Activated naive CD4-positive, alpha-beta T cell treated with anti-CD3 and anti-CD28 coated beads for 36 hours (primary cell): Measurements from ENCODE around the gene TRIM44. TPM values are rescaled to one million over a fixed set of nuclear protein-coding genes. Genes with fewer than 3 reads are reported as not detected.
"Not testable (repeated sequence)": the region's sequence is repeated elsewhere in the genome, so short reads cannot be mapped to it uniquely, and the experiment has no call there.

ENCODE experiments used
- CTCF ChIA-PET: fragments of 350-600 bp; sonication (Branson Sonifier 250); formaldehyde crosslinking; loops from one replicate; lab custom pipeline; 2021; ENCODE audit warnings: antibody characterized with exemption; lab: Charles Lee
- DNase-seq: peaks from one replicate; pipeline ENCODE4 v3.0.0-alpha.2; 2020
- H3K27ac Mint-ChIP-seq: one replicate; pipeline ENCODE4 v1.8.0; 2021; ENCODE audit warnings: mild to moderate bottlenecking, mixed read lengths
- H3K27me3 Mint-ChIP-seq: one replicate; pipeline ENCODE4 v1.8.0; 2021; ENCODE audit warnings: low read depth, mixed read lengths
- H3K36me3 Mint-ChIP-seq: one replicate; pipeline ENCODE4 v1.8.0; 2021; ENCODE audit warnings: low read depth, mixed read lengths
- H3K4me1 Mint-ChIP-seq: one replicate; pipeline ENCODE4 v1.8.0; 2021; ENCODE audit warnings: low read depth, mixed read lengths
- H3K4me3 Mint-ChIP-seq: one replicate; pipeline ENCODE4 v1.8.0; 2021; ENCODE audit warnings: mild to moderate bottlenecking, moderate library complexity, mixed read lengths
- H3K9me3 Mint-ChIP-seq: one replicate; pipeline ENCODE4 v1.8.0; 2021; ENCODE audit warnings: mixed read lengths
- intact Hi-C: fragments of 100-400 bp; cut with micrococcal nuclease; formaldehyde crosslinking; loops from one replicate; pipeline ENCODE4 v1.15.1; 2023
- total RNA-seq, 2 experiments: library from RNA; stranded (reverse); gene quantifications; one replicate each; pipeline ENCODE4 v1.2.3, GENCODE V29; 2021

The TRIM44 gene
- total RNA-seq, 2 experiments from 2014 or later = 35.0 to 37.8 TPM

DNA sequence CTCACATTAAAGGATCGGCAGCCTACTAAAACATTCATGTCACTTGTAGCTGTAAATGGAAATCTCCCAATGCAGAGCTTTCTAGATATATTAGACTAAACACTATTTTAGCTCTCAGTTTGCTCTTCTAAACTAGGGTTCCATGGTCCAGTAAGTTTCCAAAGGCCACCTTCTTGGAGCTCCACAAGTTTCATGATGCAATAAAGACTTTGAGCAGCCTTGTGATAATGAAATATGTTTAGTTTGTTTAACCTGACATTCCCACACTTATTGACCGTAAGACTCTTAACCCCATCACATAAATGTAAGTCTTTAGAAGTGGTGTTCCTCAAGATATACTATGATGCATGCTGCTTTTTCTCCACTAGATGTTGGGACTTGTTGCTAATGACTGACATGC is 87.7 kb downstream of the TRIM44 start:
- intact Hi-C loops = no loop called here
- Mint-ChIP-seq H3K27me3 (no peaks in the 10 kb centered on the region), H3K9me3 (peaks cover 4% of the 10 kb centered on the region), H3K36me3 (peaks cover 33% of the 10 kb centered on the region), H3K4me3 (no peak overlapping the region), H3K4me1 (peaks cover 9% of the 10 kb centered on the region), H3K27ac (no peak overlapping the region)
- no peak for DNase-seq
- CTCF ChIA-PET = no interaction called here

DNA sequence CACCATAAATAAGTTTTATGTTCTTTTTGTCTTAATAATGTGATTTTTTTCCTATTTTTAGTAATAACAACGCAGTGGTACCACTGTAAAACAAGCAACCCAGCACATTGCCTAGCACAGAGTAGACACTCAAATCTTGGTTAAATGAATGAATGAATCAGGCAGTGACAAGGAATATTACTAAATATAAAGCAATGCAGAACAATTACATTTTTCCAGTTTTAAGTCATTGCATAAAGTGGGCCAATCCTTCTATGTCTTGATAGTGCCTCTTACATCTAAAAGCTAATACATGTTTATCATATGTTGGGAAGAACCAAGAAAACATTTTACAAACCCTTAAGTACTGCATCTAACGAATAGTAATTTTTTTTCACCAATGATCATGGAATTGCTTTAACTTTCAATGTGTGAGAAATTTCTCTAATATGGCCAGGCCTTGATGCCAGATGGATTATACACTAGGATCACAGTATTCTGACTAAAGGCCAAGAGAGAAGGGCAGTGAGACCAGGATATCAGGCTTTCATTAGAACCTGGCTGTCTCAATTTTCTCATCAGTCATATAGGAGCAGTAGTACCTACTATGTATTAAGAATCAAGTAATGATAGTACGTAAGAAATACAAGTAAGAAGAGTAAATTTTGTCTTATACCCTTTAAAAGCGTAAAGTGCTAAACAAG is 88.5 kb downstream of the TRIM44 start:
- Mint-ChIP-seq H3K27ac (no peak overlapping the region), H3K27me3 (no peaks in the 10 kb centered on the region), H3K4me1 (peaks cover 5% of the 10 kb centered on the region), H3K36me3 (peaks cover 31% of the 10 kb centered on the region), H3K9me3 (peaks cover 4% of the 10 kb centered on the region), H3K4me3 (no peak overlapping the region)
- CTCF ChIA-PET = no interaction called here
- intact Hi-C loops = no loop called here
- no peak for DNase-seq

DNA sequence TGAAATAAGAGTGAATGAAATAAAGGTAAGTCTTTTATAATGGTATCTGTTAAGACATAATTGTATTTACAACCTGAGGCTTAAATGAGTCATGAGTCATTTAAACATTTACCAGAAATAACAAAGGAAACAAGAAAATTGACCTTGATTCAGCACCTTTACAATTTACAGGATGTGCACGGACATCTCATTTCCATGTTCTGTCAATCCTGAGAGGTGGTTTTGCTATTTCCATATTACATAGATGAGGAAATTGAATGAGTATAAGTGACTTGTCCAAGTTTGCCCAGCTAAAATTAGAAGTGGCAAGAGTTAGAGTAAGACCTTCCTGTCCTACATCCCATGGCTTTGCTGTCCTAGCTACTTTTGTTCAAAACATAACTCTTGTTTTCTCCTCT is 89.1 kb downstream of the TRIM44 start:
- no peak for DNase-seq
- Mint-ChIP-seq H3K36me3 (peaks cover 26% of the 10 kb centered on the region), H3K4me3 (no peak overlapping the region), H3K9me3 (peaks cover 4% of the 10 kb centered on the region), H3K27me3 (no peaks in the 10 kb centered on the region), H3K27ac (no peak overlapping the region), H3K4me1 (peaks cover 2% of the 10 kb centered on the region)
- CTCF ChIA-PET = no interaction called here
- intact Hi-C loops = no loop called here

DNA sequence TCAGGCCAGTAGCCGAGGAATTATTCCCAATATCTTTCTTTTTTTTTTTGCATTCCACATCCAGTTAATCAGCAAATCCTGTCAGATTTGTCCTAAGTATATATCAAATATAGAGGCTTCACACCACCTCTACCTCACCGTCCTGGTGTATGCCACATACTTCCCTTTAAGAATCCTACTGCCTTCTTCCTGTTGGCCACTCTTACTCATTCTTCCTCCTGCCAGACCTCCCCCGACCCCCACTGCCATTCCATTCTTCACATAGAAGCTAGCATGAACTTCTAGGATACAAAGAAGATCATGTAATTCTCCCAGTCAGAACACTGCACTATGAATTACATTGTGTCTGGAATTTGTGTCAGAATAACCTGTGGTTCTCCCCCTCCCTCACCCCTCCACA is 89.5 kb downstream of the TRIM44 start:
- H3K4me3 Mint-ChIP-seq = no peak overlapping the region
- H3K36me3 Mint-ChIP-seq = peaks cover 28% of the 10 kb centered on the region
- no peaks in the 10 kb centered on the region for H3K27me3 Mint-ChIP-seq
- peaks cover under 1% of the 10 kb centered on the region for H3K4me1 Mint-ChIP-seq
- CTCF ChIA-PET = no interaction called here
- intact Hi-C loops = no loop called here
- H3K9me3 Mint-ChIP-seq = peaks cover 8% of the 10 kb centered on the region
- no peak for DNase-seq
- no peak overlapping the region for H3K27ac Mint-ChIP-seq

DNA sequence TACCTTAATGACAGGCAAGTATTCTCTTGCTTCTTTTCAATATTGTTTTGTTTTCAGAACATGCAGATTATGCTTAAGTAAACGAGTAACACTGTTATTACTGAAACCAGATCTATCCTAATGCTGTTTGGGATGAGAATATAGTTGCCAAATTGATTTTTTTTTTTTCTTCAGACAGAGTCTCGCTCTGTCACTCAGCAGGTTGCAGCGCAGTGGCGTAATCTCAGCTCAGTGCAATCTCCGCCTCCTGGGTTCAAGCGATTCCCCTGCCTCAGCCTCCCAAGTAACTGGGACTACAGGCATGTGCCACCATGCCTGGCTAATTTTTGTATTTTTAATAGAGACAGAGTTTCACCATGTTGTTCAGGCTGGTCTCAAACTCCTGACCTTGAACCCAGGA is 91.0 kb downstream of the TRIM44 start:
- H3K27ac Mint-ChIP-seq, intact Hi-C loops, H3K4me1 Mint-ChIP-seq, DNase-seq, CTCF ChIA-PET, H3K27me3 Mint-ChIP-seq, H3K4me3 Mint-ChIP-seq: not testable (repeated sequence)
- Mint-ChIP-seq H3K9me3 (peaks cover 15% of the 10 kb centered on the region), H3K36me3 (peaks cover 34% of the 10 kb centered on the region)

DNA sequence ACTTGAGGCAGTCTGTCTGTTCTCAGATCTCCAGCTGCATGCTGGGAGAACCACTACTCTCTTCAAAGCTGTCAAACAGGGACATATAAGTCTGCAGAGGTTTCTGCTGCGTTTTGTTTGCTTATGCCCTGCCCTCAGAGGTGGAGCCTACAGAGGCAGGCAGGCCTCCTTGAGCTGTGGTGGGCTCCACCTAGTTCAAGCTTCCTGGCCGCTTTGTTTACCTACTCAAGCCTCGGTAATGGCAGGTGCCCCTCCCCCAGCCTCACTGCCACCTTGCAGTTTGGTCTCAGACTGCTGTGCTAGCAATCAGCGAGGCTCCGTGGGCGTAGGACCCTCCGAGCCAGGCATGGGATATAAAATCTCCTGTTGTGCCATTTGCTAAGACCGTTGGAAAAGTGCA is 97.4 kb downstream of the TRIM44 start:
- H3K4me3 Mint-ChIP-seq, H3K27ac Mint-ChIP-seq, H3K27me3 Mint-ChIP-seq, CTCF ChIA-PET, intact Hi-C loops, DNase-seq: not testable (repeated sequence)
- Mint-ChIP-seq H3K9me3 (peaks cover 14% of the 10 kb centered on the region), H3K4me1 (peaks cover 41% of the 10 kb centered on the region), H3K36me3 (peaks cover 36% of the 10 kb centered on the region)

DNA sequence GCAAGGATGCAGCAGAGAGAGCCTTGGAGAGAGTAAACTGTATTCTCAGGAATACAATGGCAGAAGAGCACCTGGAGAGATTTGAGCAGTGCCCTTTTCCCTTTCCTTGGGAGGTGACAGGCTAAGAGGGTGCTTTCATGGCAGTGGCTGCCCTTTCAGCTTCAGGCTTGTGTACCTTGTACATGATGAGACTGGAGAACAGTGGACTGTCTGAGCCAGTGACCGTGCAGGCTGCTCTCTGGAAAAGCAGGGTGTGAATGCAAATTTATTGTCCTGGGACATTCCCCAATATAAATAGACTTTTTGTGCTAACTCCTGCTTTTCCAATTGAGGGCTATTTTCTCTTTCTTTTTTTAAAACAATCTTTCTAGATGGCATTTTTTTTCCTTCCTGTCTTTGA is 99.3 kb downstream of the TRIM44 start:
- CTCF ChIA-PET = interaction anchor here (1.6 kb wide), 1 partner anchor 60 kb away, joined by 5 read pairs; no protein-coding TSS in a partner anchor
- Mint-ChIP-seq H3K9me3 (peaks cover 10% of the 10 kb centered on the region), H3K27ac (no peak overlapping the region), H3K27me3 (no peaks in the 10 kb centered on the region), H3K4me1 (peaks cover 41% of the 10 kb centered on the region), H3K4me3 (no peak overlapping the region), H3K36me3 (peaks cover 41% of the 10 kb centered on the region)
- DNase-seq = no peak
- intact Hi-C loops = no loop called here

DNA sequence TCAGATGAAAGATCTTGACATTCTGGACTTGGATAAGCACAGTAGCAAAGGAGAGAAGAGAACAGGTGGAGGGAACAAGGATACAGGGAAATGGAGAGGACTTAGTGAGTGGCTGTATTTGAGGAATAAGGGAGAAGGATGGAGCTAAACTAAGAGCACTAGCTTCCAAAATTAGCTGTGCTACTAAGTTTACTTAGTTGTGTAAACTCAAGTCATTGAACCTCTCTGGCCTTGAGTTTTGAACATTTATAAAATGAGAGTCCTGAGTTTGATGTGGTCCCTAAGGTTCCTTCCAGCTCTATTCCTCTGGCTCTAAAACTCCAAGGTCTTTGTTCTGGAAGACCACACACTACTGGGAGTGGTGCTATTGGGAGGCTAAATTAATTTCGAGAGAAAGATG is 100.7 kb downstream of the TRIM44 start:
- no peak overlapping the region for H3K27ac Mint-ChIP-seq
- no peak for DNase-seq

DNA sequence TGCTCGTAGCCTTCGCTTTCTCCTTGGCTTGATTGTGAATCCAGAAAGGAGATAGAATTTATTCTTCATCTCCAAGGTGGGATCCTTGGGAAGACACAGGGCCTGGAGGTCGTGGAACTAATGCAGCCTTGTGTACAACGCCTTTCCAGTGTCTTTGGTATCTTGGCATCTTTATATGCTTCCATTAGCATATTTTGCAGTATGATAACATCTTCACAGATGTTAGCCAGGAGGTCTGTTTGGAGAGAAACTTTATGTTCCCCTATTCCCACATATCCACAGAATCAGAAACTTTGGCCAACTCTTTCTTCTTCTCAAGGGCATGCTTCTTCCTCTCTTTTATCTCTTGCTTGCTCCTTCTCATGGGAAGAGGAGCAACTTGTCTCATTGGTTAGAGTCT is 101.2 kb downstream of the TRIM44 start:
- CTCF ChIA-PET = no interaction called here
- H3K27ac Mint-ChIP-seq = no peak overlapping the region
- H3K27me3 Mint-ChIP-seq = no peaks in the 10 kb centered on the region
- DNase-seq = no peak
- H3K36me3 Mint-ChIP-seq = peaks cover 35% of the 10 kb centered on the region
- no peaks in the 10 kb centered on the region for H3K9me3 Mint-ChIP-seq
- intact Hi-C loops = no loop called here
- H3K4me1 Mint-ChIP-seq = peaks cover 32% of the 10 kb centered on the region
- H3K4me3 Mint-ChIP-seq = no peak overlapping the region

More for the DNA sequence above, 100.7 kb downstream of the TRIM44 start:
- no peaks in the 10 kb centered on the region for H3K9me3 Mint-ChIP-seq
- peaks cover 34% of the 10 kb centered on the region for H3K4me1 Mint-ChIP-seq
- H3K36me3 Mint-ChIP-seq = peaks cover 36% of the 10 kb centered on the region
- H3K4me3 Mint-ChIP-seq = no peak overlapping the region
- intact Hi-C loops = no loop called here
- H3K27me3 Mint-ChIP-seq = no peaks in the 10 kb centered on the region
- CTCF ChIA-PET = interaction anchor here (1.6 kb wide), 1 partner anchor 59 kb away, joined by 5 read pairs; no protein-coding TSS in a partner anchor

DNA sequence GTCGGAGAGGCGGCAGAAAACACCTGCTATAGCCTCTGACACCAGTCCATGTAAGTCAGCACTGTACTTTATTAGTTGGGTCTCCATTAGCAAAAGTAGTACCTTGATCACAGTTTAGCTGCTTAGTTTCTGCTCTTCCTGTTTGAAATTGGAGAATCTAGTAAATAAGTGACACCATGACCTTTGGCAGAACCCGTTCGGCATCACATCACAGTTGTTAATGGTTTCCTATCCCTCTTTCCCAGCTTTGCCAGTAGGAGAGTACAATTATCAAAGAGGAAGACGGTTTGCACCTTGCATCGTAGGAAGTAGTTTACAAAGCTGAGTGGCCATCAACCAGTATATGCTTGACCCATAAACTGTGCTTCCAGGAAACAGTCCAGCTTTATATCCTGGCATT is 101.8 kb downstream of the TRIM44 start:
- Mint-ChIP-seq H3K4me1 (peaks cover 27% of the 10 kb centered on the region), H3K27ac (no peak overlapping the region), H3K4me3 (no peak overlapping the region), H3K27me3 (no peaks in the 10 kb centered on the region), H3K36me3 (peaks cover 30% of the 10 kb centered on the region), H3K9me3 (peaks cover 4% of the 10 kb centered on the region)
- CTCF ChIA-PET = no interaction called here
- DNase-seq = no peak
- intact Hi-C loops = no loop called here

DNA sequence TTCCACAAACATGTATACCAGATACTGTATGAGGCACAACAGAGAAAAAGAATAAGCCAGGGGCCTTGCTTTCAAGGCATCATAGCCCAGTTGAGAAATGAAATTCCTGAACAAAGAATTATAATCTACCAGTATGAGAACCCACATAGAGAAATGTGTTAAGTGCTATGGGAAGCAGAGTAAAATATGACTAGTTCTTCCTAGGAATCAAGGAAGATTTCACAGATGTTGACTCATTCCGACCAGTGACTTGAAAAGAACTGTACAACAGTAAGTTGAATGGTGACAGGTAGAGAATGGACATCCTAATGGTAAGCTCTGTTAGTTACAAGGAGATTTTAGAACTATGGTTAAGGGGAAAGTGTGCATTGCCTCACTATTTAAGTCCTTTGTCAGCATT is 102.6 kb downstream of the TRIM44 start:
- H3K4me3 Mint-ChIP-seq = no peak overlapping the region
- no peaks in the 10 kb centered on the region for H3K27me3 Mint-ChIP-seq
- peaks cover 20% of the 10 kb centered on the region for H3K4me1 Mint-ChIP-seq
- peaks cover 32% of the 10 kb centered on the region for H3K36me3 Mint-ChIP-seq
- CTCF ChIA-PET = no interaction called here
- intact Hi-C loops = no loop called here
- DNase-seq = no peak
- H3K9me3 Mint-ChIP-seq = peaks cover 7% of the 10 kb centered on the region
- H3K27ac Mint-ChIP-seq = no peak overlapping the region

DNA sequence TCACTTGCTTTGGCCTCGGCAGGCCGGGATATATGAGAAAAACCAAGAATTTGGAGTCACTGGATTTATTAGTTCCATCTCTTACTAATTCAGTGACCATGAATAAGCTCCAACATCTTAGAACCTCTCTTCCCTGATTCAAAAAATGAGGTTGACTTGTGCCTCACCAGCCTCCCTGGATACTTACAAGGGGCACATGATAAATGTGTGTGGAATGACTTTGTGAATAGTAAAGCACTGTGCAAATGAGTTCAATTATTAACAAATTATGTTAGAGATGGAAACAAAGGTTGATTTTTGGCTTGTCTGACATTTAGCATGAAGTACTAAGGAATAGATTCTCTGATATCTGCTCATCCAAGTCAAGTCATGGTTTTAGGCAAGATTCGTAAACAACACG is 104.1 kb downstream of the TRIM44 start:
- Mint-ChIP-seq H3K4me1 (peaks cover 7% of the 10 kb centered on the region), H3K36me3 (peaks cover 43% of the 10 kb centered on the region), H3K9me3 (peaks cover 15% of the 10 kb centered on the region), H3K4me3 (no peak overlapping the region), H3K27ac (no peak overlapping the region), H3K27me3 (no peaks in the 10 kb centered on the region)
- intact Hi-C loops = no loop called here
- CTCF ChIA-PET = no interaction called here
- no peak for DNase-seq

DNA sequence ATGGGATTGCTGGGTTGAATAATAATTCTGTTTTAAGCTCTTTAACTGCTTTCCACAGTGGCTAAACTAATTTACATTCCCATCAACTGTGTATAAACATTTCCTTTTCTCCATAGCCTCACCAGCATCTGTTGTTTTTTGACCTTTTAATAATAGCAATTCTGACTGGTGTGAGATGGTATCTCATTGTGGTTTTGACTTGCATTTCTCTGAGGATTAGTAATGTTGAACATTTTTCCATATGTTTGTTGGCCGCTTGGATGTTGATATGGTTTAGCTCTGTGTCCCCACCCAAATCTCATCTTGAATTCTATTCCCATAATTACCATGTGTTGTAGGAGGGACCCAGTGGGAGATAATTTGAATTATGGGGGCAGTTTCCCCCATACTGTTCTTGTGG is 107.8 kb downstream of the TRIM44 start:
- H3K4me3 Mint-ChIP-seq, H3K27ac Mint-ChIP-seq, H3K4me1 Mint-ChIP-seq, H3K27me3 Mint-ChIP-seq, intact Hi-C loops, DNase-seq: not testable (repeated sequence)
- Mint-ChIP-seq H3K9me3 (peaks cover 36% of the 10 kb centered on the region), H3K36me3 (peaks cover 52% of the 10 kb centered on the region)
- CTCF ChIA-PET = interaction anchor here (1.0 kb wide), 1 partner anchor 58 kb away, joined by 3 read pairs; no protein-coding TSS in a partner anchor
